ENCODE data around the gene PARD6B. TPM values are rescaled to one million over a fixed set of nuclear protein-coding genes. Genes with fewer than 3 reads are reported as not detected.
A peak's percentile ranks its signal among the peaks of the same experiment; 100 is the strongest.

The PARD6B gene
- total RNA-seq, 1 experiment from 2014 or later, result 153 TPM

DNA sequence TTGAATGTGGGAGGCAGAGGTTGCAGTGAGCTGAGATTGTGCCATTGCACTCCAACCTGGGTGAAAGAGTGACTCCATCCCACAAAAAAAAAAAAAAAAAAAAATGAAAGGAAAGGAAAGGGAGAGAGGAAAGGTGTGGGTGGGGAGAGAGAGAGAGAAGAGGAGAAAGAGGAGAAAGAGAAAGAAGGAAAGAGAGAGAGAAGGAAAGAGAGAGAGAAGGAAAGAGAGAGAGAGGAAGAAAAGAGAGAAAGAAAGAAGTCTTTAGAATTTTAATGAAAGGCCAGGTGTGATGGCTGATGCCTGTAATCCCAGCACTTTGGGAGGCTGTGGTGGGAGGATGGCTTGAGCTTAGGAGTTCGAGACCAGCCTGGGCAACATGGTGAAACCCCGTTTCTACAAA is 55.8 kb downstream of the PARD6B start:
- POLR2A ChIA-PET, result interaction anchor here (3.8 kb wide), 1 partner anchor 25 kb away, joined by 21 read pairs; no protein-coding TSS in a partner anchor
- no peak overlapping the region for H3K4me3 Mint-ChIP-seq (ENCODE audit: unreplicated experiment)
- intact Hi-C loops (cut with micrococcal nuclease; ENCODE audit: unreplicated experiment), result loop anchor here (10.0 kb wide), 1 partner anchor 322 kb away; no protein-coding TSS in a partner anchor

DNA sequence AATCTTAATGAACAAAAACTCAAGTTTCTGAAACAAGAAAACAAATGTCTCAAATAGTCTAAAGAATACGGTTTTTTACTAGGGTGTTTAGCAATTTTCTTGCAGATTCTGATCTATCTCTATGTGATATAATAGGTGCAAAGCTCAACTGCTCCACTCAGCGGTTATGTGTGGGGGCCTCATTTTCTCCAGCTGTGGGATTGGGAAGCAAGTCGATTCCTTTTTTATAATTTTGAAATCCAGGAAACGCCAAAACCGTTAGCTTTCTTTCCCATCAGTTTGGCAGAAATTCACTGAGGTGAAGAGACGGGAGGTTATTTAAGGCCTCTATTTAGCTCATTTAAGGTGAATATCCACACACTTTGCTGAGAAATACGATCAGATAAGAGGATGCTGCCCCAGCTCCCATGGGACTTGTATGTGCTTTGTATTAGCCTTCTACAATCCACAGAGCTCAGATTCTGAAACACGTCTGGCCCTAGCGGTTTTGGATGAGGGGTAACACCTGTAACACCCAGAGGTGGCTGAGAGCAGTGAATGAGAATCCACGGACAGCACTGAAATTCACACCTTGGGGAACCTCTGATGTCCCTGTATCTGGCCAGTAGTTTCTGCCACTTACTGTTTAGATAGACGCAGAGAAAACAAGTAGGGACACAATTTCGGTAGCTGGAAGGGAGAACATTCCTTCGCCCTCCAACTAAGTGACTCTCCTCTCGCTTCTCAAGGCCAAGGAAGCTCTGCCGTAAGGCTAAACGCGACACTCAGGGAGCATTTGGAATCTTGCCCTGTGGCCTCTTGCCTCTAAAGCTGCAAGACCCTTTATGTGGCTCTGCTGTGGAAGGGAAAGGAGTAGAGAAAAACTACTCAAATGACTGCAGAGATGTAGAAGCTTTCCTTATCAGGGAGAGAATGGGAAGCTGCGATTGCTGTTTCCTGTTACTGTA is 56.9 kb downstream of the PARD6B start:
- H3K4me1 ChIP-seq, result peaks cover 44% of the 10 kb centered on the region
- Mint-ChIP-seq H3K9me3 (ENCODE audit: unreplicated experiment) (no peaks in the 10 kb centered on the region), H3K27me3 (ENCODE audit: insufficient read depth, unreplicated experiment) (no peaks in the 10 kb centered on the region), H3K36me3 (ENCODE audit: insufficient read depth, unreplicated experiment) (peaks cover 19% of the 10 kb centered on the region), H3K4me3 (ENCODE audit: unreplicated experiment) (peak overlapping the region; percentile 9), H3K4me1 (ENCODE audit: low read depth, unreplicated experiment) (peaks cover 54% of the 10 kb centered on the region), H3K27ac (ENCODE audit: unreplicated experiment) (peak overlapping the region; percentile 99)
- H3K36me3 ChIP-seq (ENCODE audit: control insufficient read depth, insufficient read depth, low read length), result no peaks in the 10 kb centered on the region
- no TSS peak for BruUV-seq (replicated peaks)
- TF ChIP-seq, protein P1, sequence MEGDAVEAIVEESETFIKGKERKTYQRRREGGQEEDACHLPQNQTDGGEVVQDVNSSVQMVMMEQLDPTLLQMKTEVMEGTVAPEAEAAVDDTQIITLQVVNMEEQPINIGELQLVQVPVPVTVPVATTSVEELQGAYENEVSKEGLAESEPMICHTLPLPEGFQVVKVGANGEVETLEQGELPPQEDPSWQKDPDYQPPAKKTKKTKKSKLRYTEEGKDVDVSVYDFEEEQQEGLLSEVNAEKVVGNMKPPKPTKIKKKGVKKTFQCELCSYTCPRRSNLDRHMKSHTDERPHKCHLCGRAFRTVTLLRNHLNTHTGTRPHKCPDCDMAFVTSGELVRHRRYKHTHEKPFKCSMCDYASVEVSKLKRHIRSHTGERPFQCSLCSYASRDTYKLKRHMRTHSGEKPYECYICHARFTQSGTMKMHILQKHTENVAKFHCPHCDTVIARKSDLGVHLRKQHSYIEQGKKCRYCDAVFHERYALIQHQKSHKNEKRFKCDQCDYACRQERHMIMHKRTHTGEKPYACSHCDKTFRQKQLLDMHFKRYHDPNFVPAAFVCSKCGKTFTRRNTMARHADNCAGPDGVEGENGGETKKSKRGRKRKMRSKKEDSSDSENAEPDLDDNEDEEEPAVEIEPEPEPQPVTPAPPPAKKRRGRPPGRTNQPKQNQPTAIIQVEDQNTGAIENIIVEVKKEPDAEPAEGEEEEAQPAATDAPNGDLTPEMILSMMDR (IDR thresholded peaks at IDR 0.05; ENCODE audit: insufficient read depth in 1 of 2, low read depth in 1 of 2, low read length in 1 of 2, severe bottlenecking in 1 of 2, unreplicated experiment in 1 of 2), result peak; percentile 86 to 96
- intact Hi-C loops (cut with micrococcal nuclease; ENCODE audit: unreplicated experiment), result loop anchor here (1.0 to 10.0 kb wide), 8 partner anchors 27 to 602 kb away; no protein-coding TSS in a partner anchor
- no peaks in the 10 kb centered on the region for H3K9me3 ChIP-seq
- H3K4me3 ChIP-seq (ENCODE audit: low read depth, low read length), result no peak overlapping the region
- no peaks in the 10 kb centered on the region for H3K27me3 ChIP-seq (replicated peaks; ENCODE audit: control insufficient read depth, insufficient read depth, low read length)
- ChIA-PET POLR2A (interaction anchor here (0.5 to 3.8 kb wide), 7 partner anchors 14 to 391 kb away, joined by 3 to 21 read pairs (median 5); partner anchors contain the start of gene DPM1), CTCF (interaction anchor here (0.5 to 5.2 kb wide), 40 partner anchors 14 to 1960 kb away, joined by 3 to 119 read pairs (median 4); partner anchors contain the start of genes ADNP and PARD6B)
- DNase-seq, result peak; percentile 88 to 89

More for the DNA sequence above, 55.8 kb downstream of the PARD6B start:
- Histone ChIP-seq H3K36me3 (ENCODE audit: control insufficient read depth, insufficient read depth, low read length) (no peaks in the 10 kb centered on the region; the same call in 1 of the 2 replicates), H3K4me1 (peaks cover 44% of the 10 kb centered on the region), H3K4me3 (ENCODE audit: low read depth, low read length) (no peak overlapping the region), H3K27me3 (replicated peaks; ENCODE audit: control insufficient read depth, insufficient read depth, low read length) (no peaks in the 10 kb centered on the region), H3K9me3 (no peaks in the 10 kb centered on the region)
- BruUV-seq (replicated peaks), result no TSS peak
- CTCF ChIA-PET, result interaction anchor here (0.6 to 5.2 kb wide), 13 partner anchors 7 to 231 kb away, joined by 3 to 119 read pairs (median 8); partner anchors contain the start of genes BCAS4 and PARD6B
- H3K4me1 Mint-ChIP-seq (ENCODE audit: low read depth, unreplicated experiment), result peaks cover 44% of the 10 kb centered on the region
- peak overlapping the region; percentile 99 for H3K27ac Mint-ChIP-seq (ENCODE audit: unreplicated experiment)
- TF ChIP-seq, protein P1 (IDR thresholded peaks at IDR 0.05; ENCODE audit: insufficient read depth in 1 of 2, low read depth in 1 of 2, low read length in 1 of 2, severe bottlenecking in 1 of 2, unreplicated experiment in 1 of 2), result no peak
- no peaks in the 10 kb centered on the region for H3K9me3 Mint-ChIP-seq (ENCODE audit: unreplicated experiment)
- H3K36me3 Mint-ChIP-seq (ENCODE audit: insufficient read depth, unreplicated experiment), result peaks cover 12% of the 10 kb centered on the region
- no peaks in the 10 kb centered on the region for H3K27me3 Mint-ChIP-seq (ENCODE audit: insufficient read depth, unreplicated experiment)
- no peak for DNase-seq
